RKO (cell line): Measurements from ENCODE around the gene MGAT1.
"Not testable (repeated sequence)": the region's sequence is repeated elsewhere in the genome, so short reads cannot be mapped to it uniquely, and the experiment has no call there.

Source experiments
- DNase-seq: peaks from one replicate; pipeline ENCODE4 v3.0.0-alpha.2; 2016; ENCODE audit warnings: low spot score

The MGAT1 gene

GRCh38 chr5:180804129-180804618, 1.6 kb upstream of the MGAT1 start:
- DNase-seq: no peak

- no peak for DNase-seq
Observed at GRCh38 chr5:180803181-180804128, 849 bp upstream of the MGAT1 start.

- DNase-seq: peak; percentile 22
Observed at GRCh38 chr5:180801596-180802324, 846 bp downstream of the MGAT1 start.

GRCh38 chr5:180799902-180800801, 2.5 kb downstream of the MGAT1 start:
- peak; percentile 35 for DNase-seq

DNA sequence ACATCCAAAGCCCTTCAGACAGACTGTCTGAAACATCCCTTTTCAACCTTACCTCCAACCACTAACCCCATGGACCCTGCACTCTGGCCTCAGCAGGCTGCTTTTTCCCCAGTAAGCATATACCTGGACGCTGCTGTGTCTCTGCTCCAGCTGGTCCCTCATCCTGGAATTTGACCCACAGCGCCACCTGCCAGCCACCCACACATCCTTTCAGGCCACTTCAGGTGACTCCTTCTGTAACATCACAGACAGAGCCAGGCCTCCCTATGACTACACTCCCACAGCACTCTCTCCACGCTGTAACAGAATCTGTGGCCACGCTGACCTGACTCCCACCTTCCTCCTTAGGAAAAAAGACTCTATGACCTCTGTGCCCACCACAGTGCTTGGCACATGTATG, 3.4 kb downstream of the MGAT1 start:
- DNase-seq: no peak

DNA sequence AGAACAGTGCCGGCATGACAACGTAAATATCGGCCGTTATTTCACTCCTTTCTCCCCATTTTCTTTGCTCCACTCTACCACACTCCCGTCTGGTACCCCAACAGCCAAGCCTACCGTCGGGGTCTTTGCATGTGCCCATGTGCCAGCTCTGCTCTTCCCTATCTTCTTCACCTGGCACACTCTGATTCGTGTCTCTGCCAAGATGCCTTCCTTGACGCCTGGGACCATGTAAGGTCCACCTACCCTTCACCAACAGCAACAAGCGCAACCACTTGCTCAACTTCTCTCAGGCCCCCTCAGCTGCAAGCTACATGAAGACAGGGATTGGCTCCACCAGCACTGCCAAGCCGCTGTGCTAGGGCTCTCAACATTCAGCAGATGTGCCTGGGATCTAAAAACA, 4.4 kb downstream of the MGAT1 start:
- DNase-seq: no peak

DNA sequence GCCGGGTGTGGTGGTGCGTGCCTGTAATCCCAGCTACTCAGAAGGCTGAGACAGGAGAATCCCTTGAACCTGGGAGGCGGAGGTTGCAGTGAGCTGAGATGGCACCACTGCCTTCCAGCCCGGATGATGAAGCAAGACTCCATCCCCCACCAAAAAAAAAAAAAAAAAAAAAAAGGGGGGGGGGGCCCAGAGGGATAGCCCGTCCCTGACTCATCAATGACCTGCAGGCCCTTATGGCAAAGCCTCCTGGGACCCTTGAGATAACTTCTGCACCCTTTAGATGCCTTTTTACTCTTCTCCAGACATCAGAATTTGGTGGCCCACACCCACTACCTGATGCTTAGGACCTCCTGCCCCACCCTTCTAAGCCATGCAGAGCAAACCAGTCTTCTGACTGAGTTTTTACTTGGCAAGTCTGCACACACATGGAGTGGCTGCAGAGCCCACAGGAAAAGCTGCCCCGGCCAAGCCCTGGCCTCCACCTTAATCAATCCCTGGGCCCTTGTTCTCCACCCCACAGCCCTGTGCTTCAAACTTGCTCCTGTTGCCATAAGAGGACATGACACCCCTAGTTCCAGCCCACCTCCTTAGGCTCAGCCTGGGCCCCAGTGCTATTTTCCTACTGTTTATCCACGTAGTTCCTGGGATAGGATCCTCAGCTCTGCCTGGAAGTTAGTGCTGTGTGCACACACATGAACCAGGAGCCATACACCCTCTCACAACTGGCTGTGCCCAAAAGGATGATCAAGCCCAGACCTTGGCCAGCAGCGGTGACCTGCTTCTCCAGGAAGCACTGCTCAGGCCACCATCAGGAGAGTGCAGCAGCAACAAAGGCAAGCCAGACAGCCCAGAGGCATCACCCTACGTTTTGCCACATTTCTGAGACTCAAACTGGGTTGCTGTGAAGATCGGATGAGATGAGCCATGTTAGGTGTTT, 5.1 kb downstream of the MGAT1 start:
- DNase-seq: no peak

GRCh38 chr5:180795771-180796313, 6.8 kb downstream of the MGAT1 start:
- DNase-seq: no peak

- no peak for DNase-seq
Observed at GRCh38 chr5:180792965-180793287, 9.7 kb downstream of the MGAT1 start.

DNA sequence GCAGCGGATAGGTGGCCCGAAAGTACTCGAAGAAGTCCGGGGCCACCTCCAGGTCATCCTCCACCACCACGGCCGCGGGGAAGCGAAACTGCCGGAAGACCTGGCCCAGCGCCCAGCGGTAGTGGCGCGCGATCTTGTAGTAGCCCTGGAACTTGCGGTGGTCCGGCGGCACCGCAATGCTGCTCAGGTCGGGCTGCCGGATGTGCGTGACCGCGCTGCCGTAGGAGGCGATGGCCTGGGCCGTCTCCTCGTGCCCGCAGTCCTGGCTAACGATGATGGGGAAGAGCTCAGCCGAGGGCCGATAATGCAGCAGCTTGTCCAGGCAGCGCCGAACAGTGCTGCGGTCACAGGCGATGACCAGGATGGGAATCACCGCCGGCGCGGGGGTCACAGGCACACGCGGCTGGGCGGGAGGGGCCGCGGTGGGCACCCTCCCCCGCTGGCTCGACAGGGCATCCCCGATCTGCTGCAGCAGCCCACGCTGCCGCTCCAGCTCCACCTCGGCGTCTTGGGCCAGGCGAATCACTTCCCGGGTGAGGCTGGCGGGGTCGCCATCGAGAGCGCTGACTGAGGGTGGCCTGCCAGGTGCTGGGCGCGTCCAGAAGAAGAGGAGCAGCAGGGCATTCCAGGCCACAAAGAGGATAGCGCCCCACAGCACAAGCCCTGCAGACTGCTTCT, 10.2 kb downstream of the MGAT1 start:
- no peak for DNase-seq

DNA sequence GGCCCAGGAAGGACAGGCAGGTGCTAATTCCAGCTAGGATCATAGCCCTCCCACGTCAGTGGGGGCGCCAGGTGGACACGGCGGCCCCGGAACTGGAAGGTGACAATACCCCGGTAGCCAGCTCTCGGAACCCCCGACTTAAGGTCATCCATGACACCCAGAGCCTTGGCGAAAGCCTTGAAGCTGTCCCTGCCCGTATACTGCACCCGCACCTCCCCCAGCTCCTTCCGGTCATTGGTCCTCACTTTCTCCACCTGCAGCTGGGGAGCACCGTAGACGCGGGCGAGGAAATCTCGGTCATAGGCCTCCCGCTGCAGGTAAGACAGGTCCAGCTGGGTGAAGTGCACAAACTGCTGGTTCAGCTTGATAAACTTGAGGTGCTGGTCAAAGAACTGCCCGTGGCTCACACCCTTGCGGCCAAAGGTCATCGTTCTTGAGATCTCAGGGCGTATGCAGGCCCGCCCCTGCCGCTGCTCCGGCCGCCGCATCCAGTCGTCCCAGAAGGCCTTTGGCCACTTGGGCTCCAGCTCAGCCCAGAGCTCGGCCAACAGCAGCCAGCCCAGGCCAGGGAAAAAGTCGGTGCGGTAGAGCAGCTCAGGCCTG, 10.9 kb downstream of the MGAT1 start:
- DNase-seq: no peak

GRCh38 chr5:180790524-180790923, 12.1 kb downstream of the MGAT1 start:
- no peak for DNase-seq

- DNase-seq: no peak
Observed at GRCh38 chr5:180790020-180790419, 12.6 kb downstream of the MGAT1 start.

DNA sequence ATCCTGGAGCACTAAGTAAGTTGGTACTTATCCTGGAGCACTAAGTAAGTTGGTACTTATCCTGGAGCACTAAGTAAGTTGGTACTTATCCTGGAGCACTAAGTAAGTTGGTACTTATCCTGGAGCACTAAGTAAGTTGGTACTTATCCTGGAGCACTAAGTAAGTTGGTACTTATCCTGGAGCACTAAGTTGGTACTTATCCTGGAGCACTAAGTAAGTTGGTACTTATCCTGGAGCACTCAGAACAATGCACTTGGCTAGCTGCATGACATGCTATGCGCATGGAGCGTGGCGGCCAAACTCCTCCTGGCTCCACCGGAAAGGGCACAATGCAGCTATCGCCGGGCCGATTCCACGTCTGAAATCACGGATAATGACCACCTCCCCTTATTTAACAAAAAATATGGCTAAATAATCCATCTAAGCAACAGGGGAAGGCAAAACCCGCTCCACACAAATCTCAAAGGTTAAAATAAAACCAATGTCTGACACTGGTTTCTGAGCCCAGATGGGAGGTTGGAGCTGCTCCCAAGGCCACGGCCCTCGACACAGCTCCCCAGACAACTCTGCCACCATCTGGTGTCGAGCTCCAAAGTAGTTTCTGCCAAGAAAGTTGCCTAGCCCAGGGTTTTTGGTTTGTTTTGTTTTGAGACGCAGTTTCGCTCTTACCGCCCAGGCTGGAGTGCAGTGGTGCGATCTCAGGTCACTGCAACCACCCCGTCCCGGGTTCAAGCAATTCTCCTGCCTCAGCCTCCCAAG, 13.8 kb downstream of the MGAT1 start:
- DNase-seq: not testable (repeated sequence)

DNA sequence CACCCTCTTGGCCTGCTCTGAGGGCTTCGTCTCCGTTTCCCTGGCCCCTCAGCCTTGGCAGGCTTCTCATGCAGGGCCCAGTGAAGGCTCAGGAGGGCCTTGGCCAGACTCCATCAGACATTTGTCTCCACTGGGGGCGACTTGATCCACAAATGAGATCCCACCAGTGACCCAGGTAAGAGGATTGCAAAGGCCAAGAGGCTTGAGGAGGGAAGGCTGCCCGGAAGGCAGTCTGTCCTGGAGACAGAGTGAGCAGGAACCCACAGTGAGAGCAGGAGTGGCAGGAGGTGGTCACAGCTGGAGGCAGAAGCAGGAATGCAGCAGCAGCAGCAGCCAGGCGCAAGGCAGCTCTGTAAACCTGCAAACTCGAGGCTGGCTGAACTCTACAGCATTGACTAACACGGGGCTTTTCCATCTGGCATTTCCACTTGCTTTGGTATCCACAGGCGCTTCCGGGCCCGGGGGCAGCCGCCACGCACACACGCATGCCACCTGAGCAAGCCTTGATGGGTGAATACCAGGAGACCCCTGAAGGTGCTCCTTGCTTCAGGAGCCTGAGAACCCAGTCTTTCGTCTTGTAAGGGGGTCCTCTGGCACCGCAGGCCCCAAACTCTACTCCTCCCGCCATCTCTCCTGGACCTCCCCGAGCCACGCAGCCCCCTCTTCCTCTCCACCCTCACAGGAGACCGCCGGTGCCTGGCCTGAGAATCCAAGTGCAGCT, 14.7 kb downstream of the MGAT1 start:
- no peak for DNase-seq

DNA sequence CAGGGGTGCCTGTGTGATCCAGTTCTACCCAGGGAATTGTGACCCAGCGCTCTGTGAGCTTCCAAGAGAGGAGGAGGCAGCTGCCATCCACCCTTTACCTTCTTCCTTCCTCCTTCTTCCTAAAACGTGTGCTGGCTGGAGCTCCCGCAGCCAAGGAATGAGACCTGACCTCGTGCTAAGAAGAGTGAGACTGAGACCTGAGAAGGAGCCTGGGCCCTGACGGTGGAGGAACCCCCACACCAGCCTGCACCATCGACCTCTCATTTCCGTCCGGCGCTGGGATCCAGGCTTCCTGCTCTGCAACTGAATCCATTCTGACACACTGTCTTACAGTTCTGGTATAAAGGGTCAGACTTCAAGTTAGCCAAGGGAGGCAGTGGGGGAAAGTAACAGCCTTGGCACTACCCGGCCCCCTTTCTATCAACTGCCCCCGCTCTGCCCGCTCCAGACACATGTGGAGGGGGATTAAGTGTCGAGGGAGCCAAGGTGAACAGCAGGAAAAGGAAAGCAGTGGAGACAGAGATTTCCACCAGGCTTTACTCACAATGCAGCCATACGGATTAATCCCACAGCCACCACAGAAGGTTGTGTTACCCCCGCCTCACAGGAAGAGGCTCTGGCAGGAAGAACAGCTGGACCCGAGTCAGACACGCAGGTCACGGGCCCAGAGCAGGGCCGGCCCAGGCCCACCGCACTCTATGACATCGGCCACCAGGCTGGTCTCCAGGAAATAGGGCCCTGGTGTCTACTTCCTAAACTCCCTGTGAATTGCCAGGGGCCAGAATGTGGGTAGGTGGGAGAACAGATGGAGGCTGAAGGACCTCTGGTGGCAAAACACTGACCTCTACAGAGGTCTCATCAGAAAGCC, 15.8 kb downstream of the MGAT1 start:
- no peak for DNase-seq

GRCh38 chr5:180785794-180786221, 16.8 kb downstream of the MGAT1 start:
- no peak for DNase-seq
